Stomach (tissue), 4 donors: ENCODE measurements around the gene AP5M1.

Experiments used
- EP300 ChIP-seq: sonication (generic); formaldehyde crosslinking; IDR thresholded peaks from one replicate; pipeline ENCODE4 v1.6.1; 2017; ENCODE audit warnings: antibody characterized with exemption
- POLR2AphosphoS5 ChIP-seq, 3 donors: sonication (generic); formaldehyde crosslinking; IDR thresholded peaks; one replicate each; pipeline ENCODE4 v1.6.1; 2016; ENCODE audit warnings: antibody characterized with exemption in 3 of 3
- TF ChIP-seq, protein P1 (sequence below), 7 experiments: fragments of 450-650 bp in 4 of 7; fragments of 200-600 bp in 3 of 7; sonication (generic) in 3 of 7; IDR thresholded peaks; one replicate each; pipeline ENCODE4 v1.5.1; 2016 to 2019; ENCODE audit warnings: antibody characterized with exemption in 7 of 7, control low read depth in 2 of 7, mild to moderate bottlenecking in 1 of 7

GRCh38 chr14:57293866-57294837 is 25.4 kb downstream of the AP5M1 start:
- TF ChIP-seq, protein P1, sequence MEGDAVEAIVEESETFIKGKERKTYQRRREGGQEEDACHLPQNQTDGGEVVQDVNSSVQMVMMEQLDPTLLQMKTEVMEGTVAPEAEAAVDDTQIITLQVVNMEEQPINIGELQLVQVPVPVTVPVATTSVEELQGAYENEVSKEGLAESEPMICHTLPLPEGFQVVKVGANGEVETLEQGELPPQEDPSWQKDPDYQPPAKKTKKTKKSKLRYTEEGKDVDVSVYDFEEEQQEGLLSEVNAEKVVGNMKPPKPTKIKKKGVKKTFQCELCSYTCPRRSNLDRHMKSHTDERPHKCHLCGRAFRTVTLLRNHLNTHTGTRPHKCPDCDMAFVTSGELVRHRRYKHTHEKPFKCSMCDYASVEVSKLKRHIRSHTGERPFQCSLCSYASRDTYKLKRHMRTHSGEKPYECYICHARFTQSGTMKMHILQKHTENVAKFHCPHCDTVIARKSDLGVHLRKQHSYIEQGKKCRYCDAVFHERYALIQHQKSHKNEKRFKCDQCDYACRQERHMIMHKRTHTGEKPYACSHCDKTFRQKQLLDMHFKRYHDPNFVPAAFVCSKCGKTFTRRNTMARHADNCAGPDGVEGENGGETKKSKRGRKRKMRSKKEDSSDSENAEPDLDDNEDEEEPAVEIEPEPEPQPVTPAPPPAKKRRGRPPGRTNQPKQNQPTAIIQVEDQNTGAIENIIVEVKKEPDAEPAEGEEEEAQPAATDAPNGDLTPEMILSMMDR (IDR thresholded peaks at IDR 0.05) = peak in 1 of 7 experiments; percentile 10
- TF ChIP-seq EP300 = no peak
- no peak for TF ChIP-seq POLR2AphosphoS5 (IDR thresholded peaks at IDR 0.05)
